HCT116 (cell line): ENCODE results near the gene CSAD. TPM values are rescaled to one million over a fixed set of nuclear protein-coding genes. Genes with fewer than 3 reads are reported as not detected.

ENCODE experiments used
- ATAC-seq: fragments of 200-7000 bp; cut with Tn5 transposase; 2 replicates; pipeline ENCODE4 v1.9.1; 2020; ENCODE audit warnings: mild to moderate bottlenecking, moderate library complexity
- BruUV-seq: library from RNA; stranded (reverse); fragments of 400-500 nt; replicated peaks from 2 replicates; lab custom pipeline; 2021; lab: Mats Ljungman, UMichigan
- CTCF ChIA-PET: fragments of 300-600 bp; sonication (Branson Sonifier 250); formaldehyde crosslinking; loops from one replicate; lab custom pipeline; 2021; ENCODE audit warnings: antibody characterized with exemption; lab: Charles Lee
- POLR2A ChIA-PET: fragments of 300-600, 350-600 bp; sonication (Branson Sonifier 250); formaldehyde crosslinking; loops from one replicate; lab custom pipeline; 2021; ENCODE audit warnings: antibody characterized with exemption; lab: Charles Lee
- RAD21 ChIA-PET, 2 experiments: fragments of 300-600 bp; sonication (Branson Sonifier 250); formaldehyde crosslinking; loops; one replicate each; lab custom pipeline; 2023; ENCODE audit warnings: low total read pairs in 2 of 2; ENCODE audit not compliant: uncharacterized antibody in 2 of 2, unreplicated experiment in 2 of 2, low non-redundant PET in 1 of 2; lab: Charles Lee
- DNase-seq: peaks from one replicate; pipeline ENCODE4 v3.0.0-alpha.2; 2010; ENCODE audit warnings: low read depth, low spot score
- H2AFZ ChIP-seq: fragments of 200-600 bp; shearing (Covaris generic), sonication (generic); 2 replicates; pipeline ENCODE4 v1.6.1; 2017; ENCODE audit warnings: low read depth, mixed run types, mixed read lengths, antibody characterized with exemption, low read length; ENCODE audit not compliant: poor library complexity, severe bottlenecking
- H3K27ac ChIP-seq: 2 replicates; pipeline ENCODE4 v1.5.1; 2012; ENCODE audit warnings: low read depth, low read length
- H3K27me3 ChIP-seq: fragments of 200-600 bp; sonication (generic); 2 replicates; pipeline ENCODE4 v1.6.1; 2016; ENCODE audit warnings: mixed run types, low read length, mixed read lengths; ENCODE audit not compliant: insufficient read depth
- H3K36me3 ChIP-seq, 2 experiments: fragments of 200-500 bp in 1 of 2; fragments of 200-600 bp in 1 of 2; sonication (Bioruptor generic) in 1 of 2; sonication (generic) in 1 of 2; 2 replicates each; pipeline versions ENCODE4 v1.5.1 to v1.6.1; 2014 to 2016; ENCODE audit warnings: low read length in 2 of 2, inconsistent platforms in 1 of 2, mixed read lengths in 1 of 2, mixed run types in 1 of 2; ENCODE audit not compliant: insufficient read depth in 2 of 2, control insufficient read depth in 1 of 2
- H3K4me1 ChIP-seq, 2 experiments: fragments of 200-600 bp in 1 of 2; sonication (generic) in 1 of 2; 2 replicates each; pipeline versions ENCODE4 v1.5.1 to v1.6.1; 2012 to 2017; ENCODE audit warnings: low read length in 2 of 2, inconsistent platforms in 1 of 2, mild to moderate bottlenecking in 1 of 2, mixed read lengths in 1 of 2, mixed run types in 1 of 2, moderate library complexity in 1 of 2; ENCODE audit not compliant: insufficient read depth in 2 of 2, control insufficient read depth in 1 of 2
- H3K4me2 ChIP-seq: fragments of 200-600 bp; sonication (generic); 2 replicates; pipeline ENCODE4 v1.6.1; 2017; ENCODE audit warnings: mixed run types, low read length, mixed read lengths
- H3K4me3 ChIP-seq, 2 experiments: fragments of 200-600 bp in 1 of 2; sonication (generic) in 1 of 2; replicated peaks in 1 of 2; 2 replicates each; pipeline ENCODE4 v1.5.1; 2011 to 2016; ENCODE audit warnings: low read length in 2 of 2, control low read depth in 1 of 2, low read depth in 1 of 2, mild to moderate bottlenecking in 1 of 2, mixed read lengths in 1 of 2, mixed run types in 1 of 2
- H3K79me2 ChIP-seq: fragments of 200-600 bp; sonication (generic); 2 replicates; pipeline ENCODE4 v1.6.1; 2017; ENCODE audit warnings: mild to moderate bottlenecking, mixed run types, low read length, moderate library complexity, mixed read lengths; ENCODE audit not compliant: insufficient read depth
- H3K9ac ChIP-seq: fragments of 200-600 bp; sonication (generic); 2 replicates; pipeline ENCODE4 v1.6.1; 2016; ENCODE audit warnings: low read length, mixed read lengths
- H3K9me2 ChIP-seq: fragments of 200-600 bp; sonication (generic), shearing (Covaris generic); 2 replicates; pipeline ENCODE4 v1.6.1; 2017; ENCODE audit warnings: mixed run types, mild to moderate bottlenecking, moderate library complexity; ENCODE audit not compliant: insufficient read depth
- H3K9me3 ChIP-seq, 2 experiments: fragments of 200-500 bp in 1 of 2; fragments of 200-600 bp in 1 of 2; sonication (Bioruptor generic) in 1 of 2; sonication (generic) in 1 of 2; 2 replicates each; pipeline ENCODE4 v1.6.1; 2014 to 2017; ENCODE audit warnings: low read length in 2 of 2, mixed read lengths in 2 of 2, inconsistent platforms in 1 of 2, low read depth in 1 of 2, mild to moderate bottlenecking in 1 of 2, mixed run types in 1 of 2, moderate library complexity in 1 of 2; ENCODE audit not compliant: control insufficient read depth in 1 of 2, insufficient read depth in 1 of 2
- H4K20me1 ChIP-seq: fragments of 200-600 bp; sonication (generic), shearing (Covaris generic); 2 replicates; pipeline ENCODE4 v1.6.1; 2017; ENCODE audit warnings: mixed run types, mild to moderate bottlenecking, moderate library complexity; ENCODE audit not compliant: insufficient read depth
- CBX3 ChIP-seq: IDR thresholded peaks from 2 replicates; pipeline ENCODE4 v1.6.1; 2012; ENCODE audit warnings: low read depth
- CEBPB ChIP-seq: IDR thresholded peaks from 2 replicates; pipeline ENCODE4 v1.6.1; 2012; ENCODE audit warnings: low read depth
- CTCF ChIP-seq, 3 experiments: fragments of 200-600 bp in 1 of 3; sonication (generic) in 1 of 3; IDR thresholded peaks in 2 of 3; conservative IDR thresholded peaks in 1 of 3; 2 replicates each; pipeline ENCODE4 v1.5.1; 2012 to 2017; ENCODE audit warnings: low read depth in 2 of 3, low read length in 2 of 3, antibody characterized with exemption in 1 of 3, borderline replicate concordance in 1 of 3, control low read depth in 1 of 3, mild to moderate bottlenecking in 1 of 3, mixed read lengths in 1 of 3, mixed run types in 1 of 3, moderate library complexity in 1 of 3; ENCODE audit not compliant: insufficient read depth in 1 of 3
- ELF1 ChIP-seq: IDR thresholded peaks from 2 replicates; pipeline ENCODE4 v1.6.1; 2012; ENCODE audit warnings: low read depth, borderline replicate concordance
- EZH2 ChIP-seq: fragments of 200-600 bp; sonication (generic); IDR thresholded peaks from 2 replicates; pipeline ENCODE4 v1.6.1; 2017; ENCODE audit warnings: antibody characterized with exemption, mixed run types
- EZH2phosphoT487 ChIP-seq: fragments of 200-600 bp; IDR thresholded peaks from 2 replicates; pipeline ENCODE4 v1.6.1; 2018; ENCODE audit warnings: antibody characterized with exemption, borderline replicate concordance
- FOSL1 ChIP-seq: IDR thresholded peaks from 2 replicates; pipeline ENCODE4 v1.6.1; 2012; ENCODE audit warnings: low read depth
- POLR2A ChIP-seq: IDR thresholded peaks from 2 replicates; pipeline ENCODE4 v1.7.0; 2011; ENCODE audit warnings: borderline replicate concordance; ENCODE audit not compliant: insufficient read depth, insufficient read length; ENCODE audit errors: extremely low read depth
- POLR2AphosphoS5 ChIP-seq: IDR thresholded peaks from 2 replicates; pipeline ENCODE4 v1.6.1; 2011; ENCODE audit warnings: mild to moderate bottlenecking, low read depth, low read length, moderate library complexity
- SIN3A ChIP-seq: IDR thresholded peaks from 2 replicates; pipeline ENCODE4 v1.6.1; 2012; ENCODE audit warnings: low read depth
- SP1 ChIP-seq: IDR thresholded peaks from 2 replicates; pipeline ENCODE4 v1.6.1; 2012; ENCODE audit warnings: low read depth
- SRF ChIP-seq: IDR thresholded peaks from 2 replicates; pipeline ENCODE4 v1.6.1; 2012; ENCODE audit warnings: low read depth
- TCF7L2 ChIP-seq: IDR thresholded peaks from 2 replicates; pipeline ENCODE4 v1.7.0; 2011; ENCODE audit warnings: borderline replicate concordance, inconsistent platforms; ENCODE audit not compliant: insufficient read depth, insufficient read length; ENCODE audit errors: extremely low read depth
- YY1 ChIP-seq: IDR thresholded peaks from 2 replicates; pipeline ENCODE4 v1.6.1; 2011; ENCODE audit warnings: low read length, low read depth, moderate library complexity, mild to moderate bottlenecking; ENCODE audit not compliant: insufficient replicate concordance; ENCODE audit errors: extremely low read depth
- ZFX ChIP-seq: fragments of 450-650 bp; IDR thresholded peaks from 2 replicates; pipeline ENCODE4 v1.6.1; 2017
- intact Hi-C: fragments of 100-400 bp; cut with micrococcal nuclease; formaldehyde crosslinking; loops from 2 replicates; pipeline ENCODE4 v1.10.0; 2022
- total RNA-seq: library from RNA; stranded (reverse); gene quantifications from one replicate; pipeline ENCODE4 v1.2.1, GENCODE V29; 2021; ENCODE audit not compliant: unreplicated experiment
- TF ChIP-seq, protein P1 (sequence below): IDR thresholded peaks from 2 replicates; pipeline ENCODE4 v1.6.1; 2011; ENCODE audit warnings: mild to moderate bottlenecking, low read length, moderate library complexity; ENCODE audit not compliant: insufficient replicate concordance; ENCODE audit errors: extremely low read depth

CSAD gene
- total RNA-seq, 1 experiment from 2014 or later, result 20.3 TPM

- ChIA-PET POLR2A (interaction anchor here (0.9 to 2.3 kb wide), 2 partner anchors 13 to 14 kb away, joined by 3 to 7 read pairs; partner anchors contain the start of genes CSAD and ZNF740), CTCF (interaction anchor here (1.3 to 1.6 kb wide), 3 partner anchors 95 to 132 kb away, joined by 3 to 5 read pairs (median 4); no protein-coding TSS in a partner anchor), RAD21 (no interaction called here)
- BruUV-seq, result no TSS peak
- H3K4me2 ChIP-seq, result no peak overlapping the region
- no peak for DNase-seq
- no peak overlapping the region for H2AFZ ChIP-seq
- TF ChIP-seq POLR2A, result no peak
- TF ChIP-seq ELF1, result no peak
- TF ChIP-seq, protein P1, sequence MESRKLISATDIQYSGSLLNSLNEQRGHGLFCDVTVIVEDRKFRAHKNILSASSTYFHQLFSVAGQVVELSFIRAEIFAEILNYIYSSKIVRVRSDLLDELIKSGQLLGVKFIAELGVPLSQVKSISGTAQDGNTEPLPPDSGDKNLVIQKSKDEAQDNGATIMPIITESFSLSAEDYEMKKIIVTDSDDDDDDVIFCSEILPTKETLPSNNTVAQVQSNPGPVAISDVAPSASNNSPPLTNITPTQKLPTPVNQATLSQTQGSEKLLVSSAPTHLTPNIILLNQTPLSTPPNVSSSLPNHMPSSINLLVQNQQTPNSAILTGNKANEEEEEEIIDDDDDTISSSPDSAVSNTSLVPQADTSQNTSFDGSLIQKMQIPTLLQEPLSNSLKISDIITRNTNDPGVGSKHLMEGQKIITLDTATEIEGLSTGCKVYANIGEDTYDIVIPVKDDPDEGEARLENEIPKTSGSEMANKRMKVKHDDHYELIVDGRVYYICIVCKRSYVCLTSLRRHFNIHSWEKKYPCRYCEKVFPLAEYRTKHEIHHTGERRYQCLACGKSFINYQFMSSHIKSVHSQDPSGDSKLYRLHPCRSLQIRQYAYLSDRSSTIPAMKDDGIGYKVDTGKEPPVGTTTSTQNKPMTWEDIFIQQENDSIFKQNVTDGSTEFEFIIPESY, result no peak
- TF ChIP-seq CBX3, result no peak
- TF ChIP-seq CTCF (IDR thresholded peaks at IDR 0.05 in 2 of 3, conservative IDR thresholded peaks at IDR 0.05 in 1 of 3; ENCODE audit: borderline replicate concordance in 1 of 3, insufficient read depth in 1 of 3, low read depth in 2 of 3, low read length in 2 of 3), result no peak
- no peak for TF ChIP-seq SRF
- TF ChIP-seq EZH2phosphoT487, result no peak
- TF ChIP-seq YY1, result no peak
- TF ChIP-seq SIN3A, result no peak
- TF ChIP-seq CEBPB, result no peak
- TF ChIP-seq ZFX, result no peak
- TF ChIP-seq TCF7L2, result no peak
- TF ChIP-seq FOSL1, result no peak
- no peak for TF ChIP-seq SP1
- no peak; the same call in 1 of the 2 replicates for TF ChIP-seq POLR2AphosphoS5
- no peak for TF ChIP-seq EZH2
- intact Hi-C loops, result no loop called here
- no peaks in the 10 kb centered on the region for H3K27me3 ChIP-seq
- no peak for ATAC-seq
- no peaks in the 10 kb centered on the region for H3K9me3 ChIP-seq
- H4K20me1 ChIP-seq, result no peaks in the 10 kb centered on the region
- no peak overlapping the region for H3K27ac ChIP-seq
- no peak overlapping the region for H3K9ac ChIP-seq
- H3K36me3 ChIP-seq, result no peaks in the 10 kb centered on the region; a peak in 1 of 4 replicates
- H3K4me1 ChIP-seq, result peaks cover 6 to 32% of the 10 kb centered on the region in 2 experiments; a peak in 3 of 4 replicates
- no peak overlapping the region for H3K4me3 ChIP-seq
- H3K79me2 ChIP-seq, result no peaks in the 10 kb centered on the region
- H3K9me2 ChIP-seq, result no peaks in the 10 kb centered on the region
These were observed 13.4 kb upstream of the CSAD start for GRCh38 chr12:53193985-53194716.
